H9 (cell line): Measurements from ENCODE around the gene ALKBH8. TPM values are rescaled to one million over a fixed set of nuclear protein-coding genes. Genes with fewer than 3 reads are reported as not detected.
A peak's percentile ranks its signal among the peaks of the same experiment; 100 is the strongest.

Source experiments
- DNase-seq: peaks from one replicate; pipeline ENCODE4 v3.0.0-alpha.2; 2017
- H2AFZ ChIP-seq: one replicate; pipeline ENCODE4 v1.6.1; 2013; ENCODE audit warnings: mild to moderate bottlenecking, low read length, control low read depth, moderate library complexity
- H2AK5ac ChIP-seq: 2 replicates; pipeline ENCODE4 v1.6.1; 2013; ENCODE audit warnings: low read length, control low read depth, mixed read lengths; ENCODE audit not compliant: insufficient read length
- H2BK120ac ChIP-seq: one replicate; pipeline ENCODE4 v1.6.1; 2013; ENCODE audit warnings: low read depth, mild to moderate bottlenecking, low read length, control low read depth, inconsistent platforms; ENCODE audit not compliant: poor library complexity, severe bottlenecking
- H2BK12ac ChIP-seq: 2 replicates; pipeline ENCODE4 v1.6.1; 2013; ENCODE audit warnings: low read length, control low read depth, mixed read lengths, low read depth; ENCODE audit not compliant: insufficient read length
- H2BK15ac ChIP-seq: 2 replicates; pipeline ENCODE4 v1.6.1; 2013; ENCODE audit warnings: low read depth, low read length, control low read depth
- H2BK20ac ChIP-seq: one replicate; pipeline ENCODE4 v1.6.1; 2013; ENCODE audit warnings: low read depth, mild to moderate bottlenecking, low read length, control low read depth, inconsistent platforms; ENCODE audit not compliant: poor library complexity, severe bottlenecking
- H2BK5ac ChIP-seq: 2 replicates; pipeline ENCODE4 v1.6.1; 2013; ENCODE audit warnings: low read length, control low read depth, mixed read lengths; ENCODE audit not compliant: insufficient read length
- H3K14ac ChIP-seq: 2 replicates; pipeline ENCODE4 v1.6.1; 2013; ENCODE audit warnings: low read length, control low read depth; ENCODE audit not compliant: insufficient read depth
- H3K18ac ChIP-seq: 2 replicates; pipeline ENCODE4 v1.6.1; 2013; ENCODE audit warnings: low read depth, mild to moderate bottlenecking, mixed read lengths, low read length, control low read depth; ENCODE audit not compliant: insufficient read length
- H3K23ac ChIP-seq: 2 replicates; pipeline ENCODE4 v1.6.1; 2013; ENCODE audit warnings: low read length, control low read depth, mixed read lengths, low read depth; ENCODE audit not compliant: insufficient read length
- H3K23me2 ChIP-seq: 2 replicates; pipeline ENCODE4 v1.6.1; 2013; ENCODE audit warnings: low read depth, mild to moderate bottlenecking, mixed read lengths, low read length, control low read depth; ENCODE audit not compliant: insufficient read length, poor library complexity, severe bottlenecking
- H3K27ac ChIP-seq: 2 replicates; pipeline ENCODE4 v1.5.1; 2013; ENCODE audit warnings: low read length, control low read depth, mixed read lengths, low read depth; ENCODE audit not compliant: insufficient read length
- H3K27me3 ChIP-seq: 2 replicates; pipeline ENCODE4 v1.6.1; 2013; ENCODE audit warnings: low read length, control low read depth, inconsistent platforms; ENCODE audit not compliant: insufficient read depth
- H3K4ac ChIP-seq: 2 replicates; pipeline ENCODE4 v1.6.1; 2013; ENCODE audit warnings: low read depth, mild to moderate bottlenecking, control low read depth, inconsistent platforms, low read length, moderate library complexity
- H3K4me1 ChIP-seq: 2 replicates; pipeline ENCODE4 v1.6.1; 2013; ENCODE audit warnings: low read length, control low read depth, inconsistent platforms; ENCODE audit not compliant: insufficient read depth
- H3K4me2 ChIP-seq: 2 replicates; pipeline ENCODE4 v1.6.1; 2013; ENCODE audit warnings: low read length, control low read depth, mixed read lengths; ENCODE audit not compliant: insufficient read length, insufficient read depth
- H3K56ac ChIP-seq: 2 replicates; pipeline ENCODE4 v1.6.1; 2013; ENCODE audit warnings: low read depth, mild to moderate bottlenecking, mixed read lengths, low read length, control low read depth; ENCODE audit not compliant: insufficient read length
- H3K79me1 ChIP-seq: 2 replicates; pipeline ENCODE4 v1.6.1; 2013; ENCODE audit warnings: low read depth, mild to moderate bottlenecking, moderate library complexity, low read length, control low read depth, inconsistent platforms; ENCODE audit not compliant: insufficient read depth, poor library complexity, severe bottlenecking
- H3K79me2 ChIP-seq: 2 replicates; pipeline ENCODE4 v1.6.1; 2013; ENCODE audit warnings: low read length, control low read depth, inconsistent platforms; ENCODE audit not compliant: insufficient read depth
- H3K9ac ChIP-seq: 2 replicates; pipeline ENCODE4 v1.6.1; 2013; ENCODE audit warnings: low read length, control low read depth, mixed read lengths; ENCODE audit not compliant: insufficient read length; ENCODE audit errors: extremely low read depth
- H3K9me3 ChIP-seq: one replicate; pipeline ENCODE4 v1.6.1; 2013; ENCODE audit warnings: low read depth, low read length, inconsistent platforms; ENCODE audit not compliant: control insufficient read depth
- H3T11ph ChIP-seq: one replicate; pipeline ENCODE4 v1.6.1; 2013; ENCODE audit warnings: mild to moderate bottlenecking, low read length, control low read depth, inconsistent platforms
- H4K20me1 ChIP-seq: one replicate; pipeline ENCODE4 v1.6.1; 2013; ENCODE audit not compliant: control insufficient read depth, insufficient read length, insufficient read depth
- H4K5ac ChIP-seq: 2 replicates; pipeline ENCODE4 v1.6.1; 2013; ENCODE audit warnings: low read depth, mild to moderate bottlenecking, mixed read lengths, low read length, control low read depth; ENCODE audit not compliant: insufficient read length
- H4K8ac ChIP-seq: replicated peaks from 2 replicates; pipeline ENCODE4 v1.6.1; 2013; ENCODE audit warnings: low read length, control low read depth, mixed read lengths, low read depth; ENCODE audit not compliant: insufficient read length
- H4K91ac ChIP-seq: 2 replicates; pipeline ENCODE4 v1.6.1; 2013; ENCODE audit warnings: low read depth, mild to moderate bottlenecking, moderate library complexity, mixed read lengths, low read length, control low read depth; ENCODE audit not compliant: insufficient read length
- H3K27ac Mint-ChIP-seq, 3 experiments: 2 replicates in 2 of 3; 3 replicates in 1 of 3; pipeline ENCODE4 v1.8.0; 2020 to 2021; ENCODE audit warnings: mixed read lengths in 3 of 3, mild to moderate bottlenecking in 1 of 3, moderate library complexity in 1 of 3
- H3K27me3 Mint-ChIP-seq: 2 replicates; pipeline ENCODE4 v1.8.0; 2021; ENCODE audit warnings: low read depth, mild to moderate bottlenecking, moderate library complexity, mixed read lengths
- H3K36me3 Mint-ChIP-seq, 3 experiments: 2 replicates in 2 of 3; 3 replicates in 1 of 3; pipeline ENCODE4 v1.8.0; 2020 to 2021; ENCODE audit warnings: low read depth in 3 of 3, mixed read lengths in 3 of 3; ENCODE audit not compliant: insufficient read depth in 1 of 3
- H3K4me1 Mint-ChIP-seq, 2 experiments: 2 replicates each; pipeline ENCODE4 v1.8.0; 2020; ENCODE audit warnings: mixed read lengths in 2 of 2
- H3K4me3 Mint-ChIP-seq, 2 experiments: 2 replicates in 1 of 2; 3 replicates in 1 of 2; pipeline ENCODE4 v1.8.0; 2020 to 2021; ENCODE audit warnings: mild to moderate bottlenecking in 2 of 2, mixed read lengths in 2 of 2, moderate library complexity in 1 of 2
- H3K9me3 Mint-ChIP-seq, 2 experiments: 2 replicates in 1 of 2; 3 replicates in 1 of 2; pipeline ENCODE4 v1.8.0; 2020; ENCODE audit warnings: mild to moderate bottlenecking in 2 of 2, mixed read lengths in 2 of 2, moderate library complexity in 1 of 2
- WGBS: extraction: QIAGEN DNeasy Blood & Tissue Kit; methylation state at CpG from one replicate; pipeline ENCODE4 v1.1.7; 2013; ENCODE audit warnings: missing lambda C conversion rate, low lambda C conversion rate, mixed read lengths; ENCODE audit not compliant: insufficient read length; ENCODE audit errors: extremely low coverage; 5-methylcytosine and 5-hydroxymethylcytosine counted together
- total RNA-seq: library from RNA; stranded (reverse); gene quantifications from 2 replicates; pipeline ENCODE4 v1.2.1, GENCODE V29; 2021
- TF ChIP-seq, protein P1 (sequence below): fragments of 200-600 bp; sonication (generic); conservative IDR thresholded peaks from 3 replicates; pipeline ENCODE4 v1.8.0; 2021; ENCODE audit warnings: antibody characterized with exemption, mild to moderate bottlenecking

ALKBH8 gene
- total RNA-seq, 1 experiment from 2014 or later = 12.7 TPM

GRCh38 chr11:107605061-107606006 is 39.8 kb upstream of the ALKBH8 start:
- no peak overlapping the region for H3K4me2 ChIP-seq
- no peak overlapping the region for H2BK5ac ChIP-seq
- peaks cover 29 to 37% of the 10 kb centered on the region in 2 experiments for H3K4me1 Mint-ChIP-seq
- peaks cover 2% of the 10 kb centered on the region; the same call in 1 of the 2 replicates for H3K4me1 ChIP-seq
- no peaks in the 10 kb centered on the region for H3K79me2 ChIP-seq
- DNase-seq = no peak
- H3K4me3 Mint-ChIP-seq = no peak overlapping the region
- no CpG with 5 or more reads among the region's 9 CpGs for WGBS
- no peak overlapping the region for H4K8ac ChIP-seq
- no peak overlapping the region for H3K18ac ChIP-seq
- H3K9me3 ChIP-seq = no peaks in the 10 kb centered on the region
- H3K9ac ChIP-seq = no peak overlapping the region
- no peak overlapping the region for H3K27ac Mint-ChIP-seq
- peaks cover 6% of the 10 kb centered on the region for H3K27me3 Mint-ChIP-seq
- H3K4ac ChIP-seq = no peak overlapping the region
- H3K23ac ChIP-seq = no peak overlapping the region
- no peak overlapping the region for H2AK5ac ChIP-seq
- no peaks in the 10 kb centered on the region for H3K23me2 ChIP-seq
- no peak overlapping the region for H2BK20ac ChIP-seq
- no peaks in the 10 kb centered on the region for H3K27me3 ChIP-seq
- no peak overlapping the region for H3K14ac ChIP-seq
- H2BK12ac ChIP-seq = no peak overlapping the region
- no peaks in the 10 kb centered on the region; a peak in 1 of 5 replicates for H3K9me3 Mint-ChIP-seq
- H3K56ac ChIP-seq = no peak overlapping the region
- no peak overlapping the region for H2BK120ac ChIP-seq
- H3T11ph ChIP-seq = no peak overlapping the region
- H4K91ac ChIP-seq = no peak overlapping the region
- no peaks in the 10 kb centered on the region for H3K79me1 ChIP-seq
- TF ChIP-seq, protein P1, sequence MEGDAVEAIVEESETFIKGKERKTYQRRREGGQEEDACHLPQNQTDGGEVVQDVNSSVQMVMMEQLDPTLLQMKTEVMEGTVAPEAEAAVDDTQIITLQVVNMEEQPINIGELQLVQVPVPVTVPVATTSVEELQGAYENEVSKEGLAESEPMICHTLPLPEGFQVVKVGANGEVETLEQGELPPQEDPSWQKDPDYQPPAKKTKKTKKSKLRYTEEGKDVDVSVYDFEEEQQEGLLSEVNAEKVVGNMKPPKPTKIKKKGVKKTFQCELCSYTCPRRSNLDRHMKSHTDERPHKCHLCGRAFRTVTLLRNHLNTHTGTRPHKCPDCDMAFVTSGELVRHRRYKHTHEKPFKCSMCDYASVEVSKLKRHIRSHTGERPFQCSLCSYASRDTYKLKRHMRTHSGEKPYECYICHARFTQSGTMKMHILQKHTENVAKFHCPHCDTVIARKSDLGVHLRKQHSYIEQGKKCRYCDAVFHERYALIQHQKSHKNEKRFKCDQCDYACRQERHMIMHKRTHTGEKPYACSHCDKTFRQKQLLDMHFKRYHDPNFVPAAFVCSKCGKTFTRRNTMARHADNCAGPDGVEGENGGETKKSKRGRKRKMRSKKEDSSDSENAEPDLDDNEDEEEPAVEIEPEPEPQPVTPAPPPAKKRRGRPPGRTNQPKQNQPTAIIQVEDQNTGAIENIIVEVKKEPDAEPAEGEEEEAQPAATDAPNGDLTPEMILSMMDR = peak; percentile 41; the same call in 2 of the 3 replicates
- no peaks in the 10 kb centered on the region for H3K36me3 Mint-ChIP-seq
- no peak overlapping the region for H4K5ac ChIP-seq
- H4K20me1 ChIP-seq = no peaks in the 10 kb centered on the region
- no peak overlapping the region for H2BK15ac ChIP-seq
- no peak overlapping the region for H3K27ac ChIP-seq
- H2AFZ ChIP-seq = no peak overlapping the region
